ENCODE results near the gene PLA2G4D.

The PLA2G4D gene

GRCh38 chr15:42118650-42119445 is 24.5 kb upstream of the PLA2G4D start:
- Histone ChIP-seq H3K79me2 (ENCODE audit: insufficient read depth, low read length) (no peaks in the 10 kb centered on the region), H3K27me3 (ENCODE audit: low read length) (no peaks in the 10 kb centered on the region), H3K4me3 (ENCODE audit: insufficient read depth, low read length, poor library complexity, severe bottlenecking) (no peak overlapping the region), H3K36me3 (ENCODE audit: low read length) (no peaks in the 10 kb centered on the region), H4K20me1 (ENCODE audit: low read depth, low read length) (no peaks in the 10 kb centered on the region; the same call in 1 of the 2 replicates), H2AFZ (ENCODE audit: low read depth, low read length, severe bottlenecking) (no peak overlapping the region), H3K9me3 (ENCODE audit: insufficient read depth, low read length) (no peaks in the 10 kb centered on the region), H3F3A (ENCODE audit: insufficient read depth) (no peaks in the 10 kb centered on the region), H3K4me2 (ENCODE audit: low read depth, low read length, poor library complexity, severe bottlenecking) (no peak overlapping the region), H3K27ac (ENCODE audit: low read depth, low read length) (no peak overlapping the region), H3K9ac (ENCODE audit: low read length) (no peak overlapping the region), H3K9me2 (replicated peaks; ENCODE audit: insufficient read depth, low read length) (no peaks in the 10 kb centered on the region)
- TF ChIP-seq EZH2phosphoT487 (conservative IDR thresholded peaks at IDR 0.05; ENCODE audit: low read length) (no peak), CTCF (IDR thresholded peaks at IDR 0.05; ENCODE audit: insufficient read depth, low read length, poor library complexity, severe bottlenecking) (no peak)

- Histone ChIP-seq H2AFZ (ENCODE audit: low read depth, low read length, severe bottlenecking) (no peak overlapping the region), H3F3A (ENCODE audit: insufficient read depth) (no peaks in the 10 kb centered on the region), H3K9me3 (ENCODE audit: insufficient read depth, low read length) (no peaks in the 10 kb centered on the region), H3K27ac (ENCODE audit: low read depth, low read length) (no peak overlapping the region), H3K4me2 (ENCODE audit: low read depth, low read length, poor library complexity, severe bottlenecking) (no peak overlapping the region), H3K4me3 (ENCODE audit: insufficient read depth, low read length, poor library complexity, severe bottlenecking) (no peak overlapping the region), H4K20me1 (ENCODE audit: low read depth, low read length) (no peaks in the 10 kb centered on the region), H3K9ac (ENCODE audit: low read length) (no peak overlapping the region), H3K27me3 (ENCODE audit: low read length) (no peaks in the 10 kb centered on the region), H3K36me3 (ENCODE audit: low read length) (no peaks in the 10 kb centered on the region), H3K79me2 (ENCODE audit: insufficient read depth, low read length) (no peaks in the 10 kb centered on the region), H3K9me2 (replicated peaks; ENCODE audit: insufficient read depth, low read length) (no peaks in the 10 kb centered on the region)
- TF ChIP-seq CTCF (IDR thresholded peaks at IDR 0.05; ENCODE audit: insufficient read depth, low read length, poor library complexity, severe bottlenecking) (no peak), EZH2phosphoT487 (conservative IDR thresholded peaks at IDR 0.05; ENCODE audit: low read length) (no peak)
These were observed 17.6 kb upstream of the PLA2G4D start for GRCh38 chr15:42111924-42112323.

GRCh38 chr15:42110367-42110766 is 16.0 kb upstream of the PLA2G4D start:
- no peak overlapping the region for H3K9ac ChIP-seq (ENCODE audit: low read length)
- H3K4me3 ChIP-seq (ENCODE audit: insufficient read depth, low read length, poor library complexity, severe bottlenecking), result no peak overlapping the region
- H3F3A ChIP-seq (ENCODE audit: insufficient read depth), result no peaks in the 10 kb centered on the region
- no peaks in the 10 kb centered on the region for H4K20me1 ChIP-seq (ENCODE audit: low read depth, low read length)
- TF ChIP-seq EZH2phosphoT487 (conservative IDR thresholded peaks at IDR 0.05; ENCODE audit: low read length) (no peak), CTCF (IDR thresholded peaks at IDR 0.05; ENCODE audit: insufficient read depth, low read length, poor library complexity, severe bottlenecking) (no peak)
- H3K4me2 ChIP-seq (ENCODE audit: low read depth, low read length, poor library complexity, severe bottlenecking), result no peak overlapping the region
- no peak overlapping the region for H2AFZ ChIP-seq (ENCODE audit: low read depth, low read length, severe bottlenecking)
- H3K9me2 ChIP-seq (replicated peaks; ENCODE audit: insufficient read depth, low read length), result no peaks in the 10 kb centered on the region
- no peaks in the 10 kb centered on the region for H3K79me2 ChIP-seq (ENCODE audit: insufficient read depth, low read length)
- H3K9me3 ChIP-seq (ENCODE audit: insufficient read depth, low read length), result no peaks in the 10 kb centered on the region
- H3K27ac ChIP-seq (ENCODE audit: low read depth, low read length), result no peak overlapping the region
- H3K27me3 ChIP-seq (ENCODE audit: low read length), result no peaks in the 10 kb centered on the region
- no peaks in the 10 kb centered on the region for H3K36me3 ChIP-seq (ENCODE audit: low read length)
